22Rv1 (cell line): Measurements from ENCODE around the gene ABCB10.

Experiments
- H3K27ac ChIP-seq: fragments of 450-650 bp; 2 replicates; pipeline ENCODE4 v1.5.1; 2017
- CTCF ChIP-seq: fragments of 450-650 bp; IDR thresholded peaks from 2 replicates; pipeline ENCODE4 v1.5.1; 2017; ENCODE audit warnings: mild to moderate bottlenecking
- ZFX ChIP-seq: fragments of 450-650 bp; IDR thresholded peaks from 2 replicates; pipeline ENCODE4 v1.6.1; 2017; ENCODE audit warnings: antibody characterized with exemption, borderline replicate concordance

ABCB10 gene

DNA sequence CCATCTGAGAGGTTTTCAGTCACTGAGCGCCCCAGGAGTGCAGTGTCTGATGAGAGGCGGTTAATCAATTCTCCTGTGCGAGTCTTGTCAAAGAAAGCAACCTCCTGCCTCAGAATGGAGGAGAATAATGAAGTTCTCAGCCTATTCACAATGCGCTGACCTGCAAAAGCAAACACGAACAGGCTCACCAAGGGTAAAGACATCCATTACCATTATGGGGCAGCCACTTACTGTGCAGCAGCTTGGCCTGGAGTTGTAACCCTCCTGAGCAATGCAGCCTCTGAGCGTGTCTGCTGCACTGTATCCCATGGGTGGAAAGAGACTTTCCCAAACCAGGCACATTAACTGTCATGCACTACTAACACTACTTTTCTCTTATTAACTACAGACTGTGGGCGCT is 11.0 kb downstream of the ABCB10 start:
- H3K27ac ChIP-seq = no peak overlapping the region
- TF ChIP-seq CTCF (no peak), ZFX (no peak)

- H3K27ac ChIP-seq = no peak overlapping the region
- TF ChIP-seq CTCF = no peak
Observed at GRCh38 chr1:229544587-229544986, 13.9 kb downstream of the ABCB10 start.

DNA sequence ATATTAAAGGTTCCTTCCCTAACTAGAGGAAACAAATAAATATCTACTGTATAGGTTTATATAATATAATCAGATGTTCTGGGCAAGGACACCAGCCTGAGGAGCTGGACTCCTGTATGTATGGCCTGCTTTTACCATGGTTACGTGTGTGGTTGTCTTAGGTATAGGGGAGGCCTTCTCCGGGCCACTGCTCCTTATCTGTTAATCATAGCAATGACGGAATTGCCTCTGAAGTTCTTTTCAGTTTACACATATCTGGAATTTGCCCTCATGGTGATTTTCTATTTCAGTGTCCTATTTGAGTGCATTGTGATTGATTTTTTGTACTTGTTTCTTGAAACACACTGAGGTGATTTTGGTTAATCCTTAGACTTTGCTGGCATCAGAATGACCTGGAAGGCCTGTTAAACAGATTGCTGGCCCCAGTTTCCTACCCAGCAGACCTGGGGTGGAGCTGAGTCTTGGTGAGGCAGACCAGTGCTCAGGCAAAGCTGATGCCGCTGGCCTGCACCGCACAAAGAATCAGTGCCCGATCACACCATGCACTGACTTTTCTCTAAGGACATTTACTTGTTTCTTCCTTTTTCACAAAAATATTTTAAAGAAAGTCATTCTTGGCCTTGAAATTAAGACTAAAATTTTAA is 18.5 kb downstream of the ABCB10 start:
- H3K27ac ChIP-seq = no peak overlapping the region
- no peak for TF ChIP-seq CTCF
- no peak for TF ChIP-seq ZFX

DNA sequence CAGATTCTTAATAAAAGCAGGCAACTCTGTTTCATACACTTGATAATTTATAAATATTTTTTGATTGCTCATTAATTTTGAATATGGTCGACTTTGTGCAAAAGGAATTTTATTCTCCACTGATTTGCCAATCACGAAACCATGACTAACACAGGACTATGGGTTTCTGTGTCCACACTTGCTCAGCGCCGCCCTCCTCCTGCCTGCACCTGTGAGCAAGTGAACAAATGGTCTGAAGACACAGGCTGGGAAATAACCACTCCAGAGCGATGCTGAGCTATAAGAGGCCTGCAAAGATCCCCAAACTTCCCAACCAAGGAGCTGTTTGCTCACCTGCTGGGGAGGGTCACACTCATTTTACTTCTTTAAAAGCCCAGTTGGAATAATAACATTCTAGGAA is 19.6 kb downstream of the ABCB10 start:
- no peak overlapping the region for H3K27ac ChIP-seq
- TF ChIP-seq CTCF (no peak), ZFX (no peak)

DNA sequence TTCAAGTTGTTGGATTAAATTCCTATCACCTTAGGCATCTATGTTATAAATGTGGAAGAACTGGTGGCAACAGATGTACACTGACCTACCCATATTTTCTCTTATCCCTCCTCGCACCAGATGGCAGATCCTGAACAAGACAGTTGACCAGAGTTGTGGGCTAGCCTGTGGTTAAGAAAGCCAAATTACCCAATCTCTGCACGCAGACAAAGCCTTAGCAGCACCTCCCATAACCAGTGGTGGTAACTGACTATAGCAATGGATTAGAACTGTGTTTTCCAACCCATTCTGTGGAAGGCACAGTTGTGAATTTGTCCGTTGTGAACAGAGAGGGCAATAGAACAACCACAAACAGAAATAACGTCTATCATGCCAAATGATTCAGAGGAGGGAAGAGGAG is 20.6 kb downstream of the ABCB10 start:
- no peak overlapping the region for H3K27ac ChIP-seq
- TF ChIP-seq ZFX (no peak), CTCF (no peak)

DNA sequence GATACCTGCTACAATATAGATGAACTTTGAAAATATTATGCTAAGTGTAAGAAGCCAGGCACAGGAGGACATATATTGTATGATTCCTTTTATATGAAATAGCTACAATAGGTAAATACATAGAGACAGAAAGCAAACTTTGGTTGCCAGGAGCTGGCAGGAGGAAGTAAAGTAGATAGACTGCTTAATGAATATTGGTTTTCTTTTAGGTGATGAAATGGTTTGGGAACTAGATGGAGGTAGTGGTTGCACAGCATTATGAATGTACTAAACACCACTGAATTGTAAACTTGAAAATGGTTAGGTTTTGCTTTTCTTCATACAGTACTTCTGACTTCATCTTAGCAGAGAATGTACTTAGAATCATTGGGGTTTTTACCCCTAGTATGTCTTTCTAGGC is 21.5 kb downstream of the ABCB10 start:
- TF ChIP-seq CTCF (no peak), ZFX (no peak)
- no peak overlapping the region for H3K27ac ChIP-seq

DNA sequence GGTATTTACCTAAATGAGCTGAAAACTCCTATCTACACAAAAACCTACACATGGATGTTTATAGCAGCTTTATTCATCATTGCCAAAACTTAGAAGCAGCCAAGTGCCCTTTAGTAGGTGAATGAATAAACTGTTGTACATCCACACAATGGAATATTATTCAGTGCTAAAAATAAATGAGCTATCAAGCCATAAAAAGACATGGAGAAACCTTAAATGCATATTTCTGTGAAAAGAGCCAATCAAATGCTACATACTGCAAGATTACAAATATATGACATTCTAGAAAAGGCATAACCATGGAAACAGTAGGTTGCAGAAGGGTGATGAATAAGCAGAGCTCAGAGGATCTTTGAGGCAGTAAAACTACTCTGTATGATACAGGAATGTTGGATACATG is 23.3 kb downstream of the ABCB10 start:
- TF ChIP-seq CTCF = no peak
- no peak overlapping the region for H3K27ac ChIP-seq
